ENCODE results near the gene ZIC4. TPM values are rescaled to one million over a fixed set of nuclear protein-coding genes. Genes with fewer than 3 reads are reported as not detected.

ZIC4 gene
- total RNA-seq, 1 donor from 2014 or later: not detected

GRCh38 chr3:147354623-147355022, 51.7 kb downstream of the ZIC4 start:
- no peak overlapping the region for H3K27ac Mint-ChIP-seq
- H3K4me3 Mint-ChIP-seq: no peak overlapping the region
- no peaks in the 10 kb centered on the region for H3K4me1 Mint-ChIP-seq
- no peak for DNase-seq (ENCODE audit: low spot score in 2 of 2, unreplicated experiment in 2 of 2)
- no peaks in the 10 kb centered on the region for H3K9me3 Mint-ChIP-seq
- TF ChIP-seq, protein P1, sequence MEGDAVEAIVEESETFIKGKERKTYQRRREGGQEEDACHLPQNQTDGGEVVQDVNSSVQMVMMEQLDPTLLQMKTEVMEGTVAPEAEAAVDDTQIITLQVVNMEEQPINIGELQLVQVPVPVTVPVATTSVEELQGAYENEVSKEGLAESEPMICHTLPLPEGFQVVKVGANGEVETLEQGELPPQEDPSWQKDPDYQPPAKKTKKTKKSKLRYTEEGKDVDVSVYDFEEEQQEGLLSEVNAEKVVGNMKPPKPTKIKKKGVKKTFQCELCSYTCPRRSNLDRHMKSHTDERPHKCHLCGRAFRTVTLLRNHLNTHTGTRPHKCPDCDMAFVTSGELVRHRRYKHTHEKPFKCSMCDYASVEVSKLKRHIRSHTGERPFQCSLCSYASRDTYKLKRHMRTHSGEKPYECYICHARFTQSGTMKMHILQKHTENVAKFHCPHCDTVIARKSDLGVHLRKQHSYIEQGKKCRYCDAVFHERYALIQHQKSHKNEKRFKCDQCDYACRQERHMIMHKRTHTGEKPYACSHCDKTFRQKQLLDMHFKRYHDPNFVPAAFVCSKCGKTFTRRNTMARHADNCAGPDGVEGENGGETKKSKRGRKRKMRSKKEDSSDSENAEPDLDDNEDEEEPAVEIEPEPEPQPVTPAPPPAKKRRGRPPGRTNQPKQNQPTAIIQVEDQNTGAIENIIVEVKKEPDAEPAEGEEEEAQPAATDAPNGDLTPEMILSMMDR (IDR thresholded peaks at IDR 0.05; ENCODE audit: unreplicated experiment): no peak
- peaks cover 92% of the 10 kb centered on the region for H3K27me3 Mint-ChIP-seq (ENCODE audit: low read depth)
- H3K36me3 Mint-ChIP-seq: no peaks in the 10 kb centered on the region

- peaks cover 89% of the 10 kb centered on the region for H3K27me3 Mint-ChIP-seq (ENCODE audit: low read depth)
- H3K4me3 Mint-ChIP-seq: no peak overlapping the region
- H3K9me3 Mint-ChIP-seq: no peaks in the 10 kb centered on the region
- TF ChIP-seq, protein P1 (IDR thresholded peaks at IDR 0.05; ENCODE audit: unreplicated experiment): no peak
- no peaks in the 10 kb centered on the region for H3K36me3 Mint-ChIP-seq
- no peak for DNase-seq (ENCODE audit: low spot score in 2 of 2, unreplicated experiment in 2 of 2)
- no peak overlapping the region for H3K27ac Mint-ChIP-seq
- no peaks in the 10 kb centered on the region for H3K4me1 Mint-ChIP-seq
Observed at GRCh38 chr3:147351301-147351700, 55.0 kb downstream of the ZIC4 start.

- no peak for DNase-seq (ENCODE audit: low spot score in 2 of 2, unreplicated experiment in 2 of 2)
- H3K9me3 Mint-ChIP-seq: no peaks in the 10 kb centered on the region
- no peaks in the 10 kb centered on the region for H3K36me3 Mint-ChIP-seq
- H3K27ac Mint-ChIP-seq: no peak overlapping the region
- H3K27me3 Mint-ChIP-seq (ENCODE audit: low read depth): peaks cover 86% of the 10 kb centered on the region
- TF ChIP-seq, protein P1 (IDR thresholded peaks at IDR 0.05; ENCODE audit: unreplicated experiment): no peak
- no peak overlapping the region for H3K4me3 Mint-ChIP-seq
- no peaks in the 10 kb centered on the region for H3K4me1 Mint-ChIP-seq
Observed at GRCh38 chr3:147348976-147349375, 57.4 kb downstream of the ZIC4 start.

DNA sequence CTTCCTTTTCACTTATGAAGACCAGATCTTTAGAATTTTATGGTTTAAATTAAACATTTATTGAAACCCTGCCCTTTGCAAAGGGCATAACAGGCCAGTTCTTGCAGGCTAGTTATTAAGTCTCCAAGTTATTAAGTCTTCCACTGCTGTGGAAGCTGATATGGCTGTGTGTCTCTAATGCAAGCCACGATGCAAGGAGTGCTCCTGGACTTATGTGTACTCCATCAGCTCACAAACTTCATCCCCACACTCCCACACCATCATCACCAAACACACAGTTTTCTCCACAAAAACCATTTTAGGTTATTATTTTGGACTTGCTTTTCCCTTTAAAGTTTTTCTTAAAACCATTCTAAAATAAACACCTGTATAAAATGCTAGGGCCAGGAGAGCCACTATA, 62.4 kb downstream of the ZIC4 start:
- Mint-ChIP-seq H3K4me1 (no peaks in the 10 kb centered on the region), H3K27me3 (ENCODE audit: low read depth) (peaks cover 78% of the 10 kb centered on the region), H3K36me3 (no peaks in the 10 kb centered on the region), H3K9me3 (no peaks in the 10 kb centered on the region), H3K4me3 (no peak overlapping the region), H3K27ac (no peak overlapping the region)
- no peak for DNase-seq (ENCODE audit: low spot score in 2 of 2, unreplicated experiment in 2 of 2)
- TF ChIP-seq, protein P1 (IDR thresholded peaks at IDR 0.05; ENCODE audit: unreplicated experiment): no peak

DNA sequence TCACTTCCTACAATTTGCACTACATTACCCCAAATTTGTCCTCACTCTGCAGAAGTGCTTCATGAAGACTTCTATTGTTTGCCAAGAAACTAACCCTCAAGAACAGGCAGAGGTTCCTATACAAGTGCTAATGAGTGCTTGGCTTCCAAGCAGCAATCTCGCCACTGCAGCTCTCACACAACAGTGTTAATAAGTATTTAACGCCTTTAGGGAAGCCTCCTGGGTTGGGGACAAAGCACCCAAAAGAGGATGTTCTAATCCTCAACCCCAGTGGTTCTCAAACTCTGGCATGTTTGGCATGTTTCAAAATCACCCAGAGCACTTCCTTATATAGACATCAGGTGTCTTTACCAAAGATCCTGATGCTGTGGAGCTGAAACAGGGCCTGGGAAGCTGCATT, 64.6 kb downstream of the ZIC4 start:
- Mint-ChIP-seq H3K36me3 (no peaks in the 10 kb centered on the region), H3K4me1 (no peaks in the 10 kb centered on the region), H3K9me3 (no peaks in the 10 kb centered on the region), H3K27me3 (ENCODE audit: low read depth) (peaks cover 75% of the 10 kb centered on the region), H3K27ac (no peak overlapping the region), H3K4me3 (no peak overlapping the region)
- no peak for DNase-seq (ENCODE audit: low spot score in 2 of 2, unreplicated experiment in 2 of 2)
- TF ChIP-seq, protein P1 (IDR thresholded peaks at IDR 0.05; ENCODE audit: unreplicated experiment): no peak
